Measurements from ENCODE around the gene CCL8.
A peak's percentile ranks its signal among the peaks of the same experiment; 100 is the strongest.

CCL8 gene

GRCh38 chr17:34356194-34356593 lies 37.0 kb downstream of the CCL8 start, which contains the start of gene CCL13:
Gene CCL13 (plus strand): TSS chr17:34356480. CDS start chr17:34356527, 47 bp downstream.
- H3K4me2 ChIP-seq (ENCODE audit: low read depth, low read length, poor library complexity, severe bottlenecking): no peak within 1 kb of the TSS
- H3K27me3 ChIP-seq (ENCODE audit: insufficient read depth, low read length, poor library complexity, severe bottlenecking): no peaks in the 10 kb centered on the region
- no peaks in the 10 kb centered on the region for H3K9me3 ChIP-seq (ENCODE audit: insufficient read depth, low read depth, low read length)
- H3K9me2 ChIP-seq (replicated peaks; ENCODE audit: low read depth, low read length): no peaks in the 10 kb centered on the region
- H3K4me1 ChIP-seq (ENCODE audit: insufficient read depth, low read length, poor library complexity, severe bottlenecking): peaks cover 15% of the 10 kb centered on the region
- H3K4me3 ChIP-seq (ENCODE audit: low read length, poor library complexity, severe bottlenecking): no peak within 1 kb of the TSS
- no peaks in the 10 kb centered on the region for H3K36me3 ChIP-seq (ENCODE audit: insufficient read depth, low read length)
- no peak within 1 kb of the TSS for H3K9ac ChIP-seq (ENCODE audit: low read depth, low read length, poor library complexity, severe bottlenecking)
- no peaks in the 10 kb centered on the region for H3F3A ChIP-seq (ENCODE audit: low read depth)
- H3K79me2 ChIP-seq (ENCODE audit: insufficient read depth, low read length): no peaks in the 10 kb centered on the region
- 0 out of 2 replicates have a peak within 1 kb of the TSS, but pooled peaks have one; percentile 8 for H2AFZ ChIP-seq (ENCODE audit: low read length)
- TF ChIP-seq CTCF (conservative IDR thresholded peaks at IDR 0.05; ENCODE audit: low read length) (no peak), EZH2phosphoT487 (IDR thresholded peaks at IDR 0.05; ENCODE audit: borderline replicate concordance) (no peak)
- no peaks in the 10 kb centered on the region for H4K20me1 ChIP-seq (ENCODE audit: insufficient read depth, low read length, poor library complexity, severe bottlenecking)

DNA sequence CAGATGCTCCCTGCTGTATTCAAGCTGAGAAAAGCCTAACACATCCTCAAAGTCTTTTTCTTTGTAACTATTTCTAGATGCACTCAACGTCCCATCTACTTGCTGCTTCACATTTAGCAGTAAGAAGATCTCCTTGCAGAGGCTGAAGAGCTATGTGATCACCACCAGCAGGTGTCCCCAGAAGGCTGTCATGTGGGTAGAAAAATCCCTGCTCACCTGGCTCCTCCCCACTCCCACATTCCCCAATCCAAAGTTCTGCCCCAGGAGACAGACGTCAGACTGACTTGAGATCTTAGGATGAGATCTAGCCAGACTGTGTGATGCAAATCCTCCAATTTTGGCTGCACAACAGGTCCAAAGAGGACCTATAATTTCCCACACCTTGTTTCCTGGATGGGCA lies 38.2 kb downstream of the CCL8 start:
- no peak overlapping the region for H3K4me2 ChIP-seq (ENCODE audit: low read depth, low read length, poor library complexity, severe bottlenecking)
- no peaks in the 10 kb centered on the region for H3F3A ChIP-seq (ENCODE audit: low read depth)

DNA sequence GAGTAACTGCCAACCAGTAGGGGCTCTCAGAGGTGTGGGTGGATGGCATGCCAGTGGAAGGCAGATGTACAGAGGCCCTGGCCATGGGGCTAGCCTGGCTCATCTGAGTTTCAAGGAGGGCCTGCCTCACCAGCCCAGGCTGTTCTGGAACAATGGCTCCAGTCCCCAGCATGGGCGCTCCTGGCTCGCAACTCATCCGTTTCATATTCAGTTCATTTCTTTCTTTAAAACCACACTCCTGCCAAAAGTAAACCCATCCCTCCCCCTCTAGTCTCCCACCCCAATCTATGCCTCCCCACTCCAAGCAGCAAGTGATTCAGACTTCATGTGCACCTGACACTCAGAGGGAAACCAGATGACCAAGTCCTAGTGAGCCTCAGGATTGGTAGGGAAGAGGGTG lies 39.4 kb downstream of the CCL8 start:
- no peaks in the 10 kb centered on the region for H3K9me2 ChIP-seq (replicated peaks; ENCODE audit: low read depth, low read length)
- no peak overlapping the region for H3K4me2 ChIP-seq (ENCODE audit: low read depth, low read length, poor library complexity, severe bottlenecking)
- H2AFZ ChIP-seq (ENCODE audit: low read length): no peak overlapping the region
- H3K27me3 ChIP-seq (ENCODE audit: insufficient read depth, low read length, poor library complexity, severe bottlenecking): no peaks in the 10 kb centered on the region
- H3F3A ChIP-seq (ENCODE audit: low read depth): no peaks in the 10 kb centered on the region
- H3K36me3 ChIP-seq (ENCODE audit: insufficient read depth, low read length): no peaks in the 10 kb centered on the region
- peaks cover 37% of the 10 kb centered on the region for H3K4me1 ChIP-seq (ENCODE audit: insufficient read depth, low read length, poor library complexity, severe bottlenecking)
- H3K9me3 ChIP-seq (ENCODE audit: insufficient read depth, low read depth, low read length): no peaks in the 10 kb centered on the region
- H3K9ac ChIP-seq (ENCODE audit: low read depth, low read length, poor library complexity, severe bottlenecking): no peak overlapping the region
- H3K4me3 ChIP-seq (ENCODE audit: low read length, poor library complexity, severe bottlenecking): no peak overlapping the region
- TF ChIP-seq CTCF (conservative IDR thresholded peaks at IDR 0.05; ENCODE audit: low read length) (no peak), EZH2phosphoT487 (IDR thresholded peaks at IDR 0.05; ENCODE audit: borderline replicate concordance) (no peak)
- H3K79me2 ChIP-seq (ENCODE audit: insufficient read depth, low read length): no peaks in the 10 kb centered on the region
- H4K20me1 ChIP-seq (ENCODE audit: insufficient read depth, low read length, poor library complexity, severe bottlenecking): no peaks in the 10 kb centered on the region

More for the DNA sequence above, 38.2 kb downstream of the CCL8 start:
- TF ChIP-seq EZH2phosphoT487 (IDR thresholded peaks at IDR 0.05; ENCODE audit: borderline replicate concordance) (no peak), CTCF (conservative IDR thresholded peaks at IDR 0.05; ENCODE audit: low read length) (peak; percentile 45)
- Histone ChIP-seq H3K9me3 (ENCODE audit: insufficient read depth, low read depth, low read length) (no peaks in the 10 kb centered on the region), H3K79me2 (ENCODE audit: insufficient read depth, low read length) (no peaks in the 10 kb centered on the region), H3K9me2 (replicated peaks; ENCODE audit: low read depth, low read length) (no peaks in the 10 kb centered on the region), H3K9ac (ENCODE audit: low read depth, low read length, poor library complexity, severe bottlenecking) (no peak overlapping the region), H3K4me3 (ENCODE audit: low read length, poor library complexity, severe bottlenecking) (no peak overlapping the region), H3K36me3 (ENCODE audit: insufficient read depth, low read length) (no peaks in the 10 kb centered on the region), H3K27me3 (ENCODE audit: insufficient read depth, low read length, poor library complexity, severe bottlenecking) (no peaks in the 10 kb centered on the region), H4K20me1 (ENCODE audit: insufficient read depth, low read length, poor library complexity, severe bottlenecking) (no peaks in the 10 kb centered on the region), H2AFZ (ENCODE audit: low read length) (no peak overlapping the region), H3K4me1 (ENCODE audit: insufficient read depth, low read length, poor library complexity, severe bottlenecking) (peaks cover 25% of the 10 kb centered on the region)

Data from Loucy (cell line).